ENCODE data around the gene ACVR1B.

Gene ACVR1B

DNA sequence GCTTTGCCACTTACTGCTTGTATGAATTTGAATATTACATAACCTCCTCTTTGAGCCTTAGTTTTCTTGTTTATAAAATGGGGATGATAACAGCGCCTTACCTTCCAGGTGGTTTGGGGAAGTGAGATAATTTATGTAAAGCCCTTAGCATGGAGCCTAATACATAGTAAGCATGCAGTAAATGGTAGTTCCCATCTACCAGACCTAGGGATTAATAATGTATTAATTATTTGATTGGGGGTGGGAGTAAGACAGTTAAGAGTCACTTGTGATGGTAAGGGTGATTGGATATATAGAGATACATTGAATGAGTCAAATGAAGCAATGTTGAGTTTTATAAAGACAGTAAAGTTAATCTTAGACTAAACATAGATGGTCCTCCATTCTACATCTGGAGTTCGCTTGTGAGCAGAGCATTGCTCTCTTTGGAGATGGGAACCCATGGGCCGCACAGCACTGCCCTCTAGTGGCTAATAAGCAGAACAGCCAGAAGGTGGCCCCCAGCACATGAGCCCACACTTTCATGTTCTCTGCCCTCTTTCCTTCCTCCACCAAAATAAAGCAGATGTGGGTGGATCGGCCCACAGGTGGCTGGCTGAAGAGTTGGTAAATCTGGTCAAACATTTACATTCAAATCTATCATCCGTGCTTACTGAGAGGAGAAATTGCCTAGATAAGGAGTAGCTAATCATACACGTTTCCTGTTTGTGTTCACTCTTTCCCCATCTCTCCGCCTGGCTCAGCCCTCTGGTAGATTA is 28.7 kb downstream of the ACVR1B start:
- no peak overlapping the region for H3K4me3 ChIP-seq (ENCODE audit: control insufficient read depth, low read depth, low read length)
- TF ChIP-seq, protein P1, sequence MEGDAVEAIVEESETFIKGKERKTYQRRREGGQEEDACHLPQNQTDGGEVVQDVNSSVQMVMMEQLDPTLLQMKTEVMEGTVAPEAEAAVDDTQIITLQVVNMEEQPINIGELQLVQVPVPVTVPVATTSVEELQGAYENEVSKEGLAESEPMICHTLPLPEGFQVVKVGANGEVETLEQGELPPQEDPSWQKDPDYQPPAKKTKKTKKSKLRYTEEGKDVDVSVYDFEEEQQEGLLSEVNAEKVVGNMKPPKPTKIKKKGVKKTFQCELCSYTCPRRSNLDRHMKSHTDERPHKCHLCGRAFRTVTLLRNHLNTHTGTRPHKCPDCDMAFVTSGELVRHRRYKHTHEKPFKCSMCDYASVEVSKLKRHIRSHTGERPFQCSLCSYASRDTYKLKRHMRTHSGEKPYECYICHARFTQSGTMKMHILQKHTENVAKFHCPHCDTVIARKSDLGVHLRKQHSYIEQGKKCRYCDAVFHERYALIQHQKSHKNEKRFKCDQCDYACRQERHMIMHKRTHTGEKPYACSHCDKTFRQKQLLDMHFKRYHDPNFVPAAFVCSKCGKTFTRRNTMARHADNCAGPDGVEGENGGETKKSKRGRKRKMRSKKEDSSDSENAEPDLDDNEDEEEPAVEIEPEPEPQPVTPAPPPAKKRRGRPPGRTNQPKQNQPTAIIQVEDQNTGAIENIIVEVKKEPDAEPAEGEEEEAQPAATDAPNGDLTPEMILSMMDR (IDR thresholded peaks at IDR 0.05; ENCODE audit: control insufficient read depth, insufficient read depth, low read depth, low read length, missing control alignments): peak; percentile 99
- no peak for DNase-seq (ENCODE audit: low read depth)

DNA sequence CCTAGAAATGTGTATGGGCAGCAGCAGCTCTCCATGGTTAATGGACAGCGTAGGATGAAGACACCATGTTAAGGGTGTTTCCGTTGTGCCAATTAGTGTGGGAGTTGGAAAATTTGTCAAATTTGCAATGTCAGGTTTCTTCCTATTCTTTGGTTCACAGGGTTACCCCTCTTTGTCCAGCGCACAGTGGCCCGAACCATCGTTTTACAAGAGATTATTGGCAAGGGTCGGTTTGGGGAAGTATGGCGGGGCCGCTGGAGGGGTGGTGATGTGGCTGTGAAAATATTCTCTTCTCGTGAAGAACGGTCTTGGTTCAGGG is 29.3 kb downstream of the ACVR1B start:
- H3K4me3 ChIP-seq (ENCODE audit: control insufficient read depth, low read depth, low read length): no peak overlapping the region
- TF ChIP-seq, protein P1 (IDR thresholded peaks at IDR 0.05; ENCODE audit: control insufficient read depth, insufficient read depth, low read depth, low read length, missing control alignments): no peak
- DNase-seq (ENCODE audit: low read depth): no peak

DNA sequence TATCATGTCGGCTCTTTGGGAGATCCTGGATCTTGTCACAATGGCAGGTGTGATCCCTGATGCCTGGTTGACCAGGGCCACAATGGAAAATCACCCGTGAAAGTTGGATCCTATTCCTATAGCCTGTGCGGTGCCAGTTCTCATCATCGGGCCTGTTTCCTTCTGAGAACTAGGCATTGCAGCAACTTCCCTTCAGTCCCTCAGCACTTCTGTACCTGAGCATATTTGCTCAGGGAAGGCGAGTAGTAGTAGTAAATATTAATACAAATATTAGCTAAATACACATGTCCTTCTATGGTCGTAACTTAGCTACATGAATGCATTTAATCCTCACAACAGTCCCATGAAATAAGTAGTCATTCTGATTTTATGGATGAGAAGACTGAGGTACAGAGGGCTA is 33.2 kb downstream of the ACVR1B start:
- H3K4me3 ChIP-seq (ENCODE audit: control insufficient read depth, low read depth, low read length): no peak overlapping the region
- no peak for DNase-seq (ENCODE audit: low read depth)
- TF ChIP-seq, protein P1 (IDR thresholded peaks at IDR 0.05; ENCODE audit: control insufficient read depth, insufficient read depth, low read depth, low read length, missing control alignments): no peak

DNA sequence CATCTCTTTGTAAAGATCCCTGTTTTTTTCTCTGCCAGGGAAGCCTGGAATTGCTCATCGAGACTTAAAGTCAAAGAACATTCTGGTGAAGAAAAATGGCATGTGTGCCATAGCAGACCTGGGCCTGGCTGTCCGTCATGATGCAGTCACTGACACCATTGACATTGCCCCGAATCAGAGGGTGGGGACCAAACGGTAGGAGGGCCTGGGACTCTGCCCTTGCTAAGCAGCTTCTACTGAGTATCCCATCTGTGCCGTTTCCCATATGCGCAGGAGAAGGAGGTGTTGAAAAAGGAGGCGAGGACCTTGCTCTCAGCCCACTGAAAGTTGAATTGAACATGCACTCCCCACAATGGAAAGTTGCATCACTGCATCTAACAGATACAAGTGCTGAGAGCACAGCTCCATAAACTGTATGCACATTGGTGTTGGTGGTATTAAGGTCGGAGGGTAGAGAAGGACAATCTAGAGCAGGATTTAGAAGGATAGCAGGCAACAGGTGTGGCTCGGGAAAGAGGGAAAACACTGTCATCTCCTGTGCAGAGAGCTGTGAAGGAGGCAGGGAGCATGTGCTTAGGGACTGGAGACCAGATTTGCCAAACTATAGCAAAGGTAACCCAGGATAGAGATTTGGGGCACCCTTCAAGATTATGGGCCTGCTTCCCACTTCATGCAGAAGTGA is 33.8 kb downstream of the ACVR1B start:
- TF ChIP-seq, protein P1 (IDR thresholded peaks at IDR 0.05; ENCODE audit: control insufficient read depth, insufficient read depth, low read depth, low read length, missing control alignments): no peak
- DNase-seq (ENCODE audit: low read depth): no peak
- H3K4me3 ChIP-seq (ENCODE audit: control insufficient read depth, low read depth, low read length): no peak overlapping the region

DNA sequence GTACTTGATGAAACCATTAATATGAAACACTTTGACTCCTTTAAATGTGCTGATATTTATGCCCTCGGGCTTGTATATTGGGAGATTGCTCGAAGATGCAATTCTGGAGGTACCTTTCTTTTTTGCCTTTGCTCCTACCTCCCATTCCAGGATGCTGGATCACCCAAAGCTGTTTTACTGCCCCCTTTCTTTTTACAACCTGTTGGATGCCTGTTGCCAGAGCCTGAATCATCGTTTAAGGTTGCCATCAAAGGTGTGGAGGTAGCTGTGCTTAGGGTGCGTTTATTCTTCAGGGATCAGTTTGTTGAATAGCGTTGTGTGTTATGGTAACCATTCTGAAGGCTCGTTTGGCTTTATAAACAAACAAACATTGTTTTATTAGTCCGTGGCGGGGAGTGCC is 35.3 kb downstream of the ACVR1B start:
- TF ChIP-seq, protein P1 (IDR thresholded peaks at IDR 0.05; ENCODE audit: control insufficient read depth, insufficient read depth, low read depth, low read length, missing control alignments): no peak
- no peak for DNase-seq (ENCODE audit: low read depth)

DNA sequence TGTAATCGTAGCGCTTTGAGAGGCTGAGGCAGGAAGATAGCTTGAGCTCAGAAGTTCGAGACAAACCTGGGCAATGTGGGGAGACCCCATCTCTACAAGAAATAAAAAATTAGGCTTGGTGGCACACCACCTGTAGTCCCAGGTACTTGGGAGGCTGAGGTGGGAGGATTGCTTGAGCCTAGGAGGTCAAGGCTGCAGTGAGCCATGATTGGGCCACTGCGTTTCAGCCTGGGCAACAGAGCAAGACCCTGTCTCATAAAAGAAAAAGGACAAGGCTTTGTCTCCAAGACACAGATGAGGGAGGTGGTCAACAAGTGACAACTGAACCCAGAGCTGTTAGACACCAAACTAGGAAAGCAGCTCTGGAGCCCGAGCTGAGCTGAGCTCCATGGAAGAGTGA is 40.7 kb downstream of the ACVR1B start:
- H3K4me3 ChIP-seq (ENCODE audit: control insufficient read depth, low read depth, low read length): no peak overlapping the region
- TF ChIP-seq, protein P1 (IDR thresholded peaks at IDR 0.05; ENCODE audit: control insufficient read depth, insufficient read depth, low read depth, low read length, missing control alignments): no peak
- no peak for DNase-seq (ENCODE audit: low read depth)

More for the DNA sequence above, 35.3 kb downstream of the ACVR1B start:
- no peak overlapping the region for H3K4me3 ChIP-seq (ENCODE audit: control insufficient read depth, low read depth, low read length)
